Erythroblast (primary cell): ENCODE measurements around the gene MORC2.

Source experiments
- DNase-seq, 2 experiments: peaks; one replicate each; lab custom pipeline; 2025; lab: John Stamatoyannopoulos, UW
- GATA1 ChIP-seq: IDR thresholded peaks from 2 replicates; pipeline ENCODE4 v1.6.1; 2011; ENCODE audit warnings: low read depth, mild to moderate bottlenecking, control low read depth, low read length, moderate library complexity
- POLR2A ChIP-seq: IDR thresholded peaks from 2 replicates; pipeline ENCODE4 v1.6.1; 2011; ENCODE audit warnings: mild to moderate bottlenecking, low read length

Gene MORC2

GRCh38 chr22:30881361-30882183, 87.0 kb downstream of the MORC2 start:
- peak; percentile 96 to 97 for DNase-seq
- no peak for TF ChIP-seq GATA1
- peak; percentile 98 for TF ChIP-seq POLR2A

GRCh38 chr22:30880847-30881246, 87.7 kb downstream of the MORC2 start:
- no peak for TF ChIP-seq POLR2A
- no peak for TF ChIP-seq GATA1

GRCh38 chr22:30880181-30880601, 88.4 kb downstream of the MORC2 start:
- DNase-seq = no peak
- TF ChIP-seq POLR2A = no peak
- no peak for TF ChIP-seq GATA1

More at GRCh38 chr22:30880847-30881246, 87.7 kb downstream of the MORC2 start:
- no peak for DNase-seq

- no peak for DNase-seq
- no peak for TF ChIP-seq POLR2A
Measured at GRCh38 chr22:30879415-30879797, 89.2 kb downstream of the MORC2 start.

GRCh38 chr22:30878516-30879414, 89.8 kb downstream of the MORC2 start:
- TF ChIP-seq POLR2A (no peak), GATA1 (no peak)
- DNase-seq = peak; percentile 81 to 84

- no peak for DNase-seq
- TF ChIP-seq GATA1 (no peak), POLR2A (no peak)
Measured at GRCh38 chr22:30877662-30878515, 90.7 kb downstream of the MORC2 start.

- peak; percentile 75 to 76 for DNase-seq
- TF ChIP-seq POLR2A = no peak
- TF ChIP-seq GATA1 = no peak
Measured at GRCh38 chr22:30876915-30877553, 91.5 kb downstream of the MORC2 start.

GRCh38 chr22:30876221-30876751, 92.3 kb downstream of the MORC2 start:
- TF ChIP-seq POLR2A = no peak
- TF ChIP-seq GATA1 = no peak
- DNase-seq = no peak

GRCh38 chr22:30875481-30876215, 92.9 kb downstream of the MORC2 start:
- TF ChIP-seq POLR2A (no peak), GATA1 (no peak)
- DNase-seq = no peak
